IPS-20b (cell line): ENCODE measurements around the gene PLA2G4B.

Experiments
- H3K27ac ChIP-seq: one replicate; pipeline ENCODE4 v1.5.1; 2013; ENCODE audit warnings: low read length
- H3K27me3 ChIP-seq: 2 replicates; pipeline ENCODE4 v1.6.1; 2013; ENCODE audit warnings: mild to moderate bottlenecking, low read length, inconsistent platforms; ENCODE audit not compliant: insufficient read depth
- H3K36me3 ChIP-seq: 2 replicates; pipeline ENCODE4 v1.6.1; 2013; ENCODE audit warnings: low read depth, mild to moderate bottlenecking, inconsistent platforms, low read length, moderate library complexity; ENCODE audit not compliant: insufficient read depth
- H3K4me1 ChIP-seq: 2 replicates; pipeline ENCODE4 v1.6.1; 2013; ENCODE audit warnings: mild to moderate bottlenecking, control low read depth, inconsistent platforms, low read length, moderate library complexity; ENCODE audit not compliant: insufficient read depth
- H3K4me3 ChIP-seq: 2 replicates; pipeline ENCODE4 v1.5.1; 2013; ENCODE audit warnings: mild to moderate bottlenecking, low read length, inconsistent platforms
- H3K9ac ChIP-seq: 2 replicates; pipeline ENCODE4 v1.6.1; 2013; ENCODE audit warnings: low read depth, mild to moderate bottlenecking, inconsistent platforms, low read length, moderate library complexity
- H3K9me3 ChIP-seq: 2 replicates; pipeline ENCODE4 v1.6.1; 2013; ENCODE audit warnings: mild to moderate bottlenecking, low read depth, low read length, inconsistent platforms; ENCODE audit not compliant: insufficient read depth

The PLA2G4B gene

DNA sequence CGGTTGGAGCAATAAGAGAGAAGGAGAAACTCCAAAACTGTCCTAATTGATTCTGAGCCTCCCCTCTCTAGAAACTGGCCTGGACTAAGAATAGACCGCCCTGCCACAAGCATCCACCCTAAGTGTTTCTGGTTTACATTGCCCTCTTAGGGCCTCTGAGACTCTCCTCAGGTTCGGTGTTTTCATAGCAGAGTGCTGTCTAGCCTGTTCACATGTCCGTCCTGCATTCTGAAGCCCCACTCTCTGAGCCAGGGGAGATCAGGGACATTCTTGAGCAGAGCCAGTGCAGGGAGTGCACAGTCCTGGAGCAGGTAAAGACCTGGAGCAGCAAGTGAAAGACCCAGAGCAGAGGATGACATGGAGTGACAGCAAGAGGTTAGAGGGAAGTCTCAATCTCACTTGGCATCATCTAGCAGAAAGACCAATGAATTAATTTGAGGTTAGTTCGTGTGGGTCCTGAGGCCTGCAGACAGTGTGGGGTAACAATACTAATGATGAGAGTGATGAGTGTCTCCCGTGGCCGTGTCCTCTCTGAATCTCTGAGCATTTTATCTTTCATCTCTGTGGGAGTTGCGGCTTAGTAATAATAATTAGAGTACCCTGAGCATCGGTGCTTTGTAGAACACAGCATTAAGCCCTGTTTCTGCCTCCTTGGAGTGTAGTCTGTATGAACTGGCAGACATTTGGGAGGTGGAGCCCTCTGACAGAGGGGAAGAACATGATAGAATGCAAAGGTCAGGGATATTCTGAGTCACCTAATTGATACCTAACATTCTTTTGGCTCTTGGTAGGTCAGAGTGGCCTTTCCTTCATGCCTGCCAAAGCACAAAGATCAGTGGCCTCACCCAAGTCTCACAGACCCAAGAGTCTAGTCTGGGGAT is 39.8 kb upstream of the PLA2G4B start:
- H3K9ac ChIP-seq: no peak overlapping the region
- no peaks in the 10 kb centered on the region for H3K9me3 ChIP-seq
- no peaks in the 10 kb centered on the region for H3K27me3 ChIP-seq
- H3K4me1 ChIP-seq: no peaks in the 10 kb centered on the region
- no peak overlapping the region for H3K27ac ChIP-seq
- peaks cover 7% of the 10 kb centered on the region; the same call in 1 of the 2 replicates for H3K36me3 ChIP-seq
- no peak overlapping the region for H3K4me3 ChIP-seq

DNA sequence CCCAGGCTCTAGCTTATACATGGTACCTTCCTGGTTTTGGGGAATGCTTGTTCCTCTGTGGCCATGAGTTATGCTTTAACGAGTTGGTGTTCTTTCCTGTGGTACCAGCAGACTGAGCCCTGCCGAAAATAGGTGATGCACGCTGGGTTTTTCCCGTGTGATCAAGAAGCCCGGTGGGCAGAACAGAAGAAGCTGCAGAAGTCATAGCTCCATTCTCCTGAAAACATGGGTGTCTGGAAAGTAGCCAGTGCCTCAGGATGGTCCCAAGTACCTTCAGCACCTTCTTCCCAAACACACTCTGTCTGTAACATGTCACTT is 39.2 kb upstream of the PLA2G4B start:
- Histone ChIP-seq H3K4me1 (no peaks in the 10 kb centered on the region), H3K27ac (no peak overlapping the region)

DNA sequence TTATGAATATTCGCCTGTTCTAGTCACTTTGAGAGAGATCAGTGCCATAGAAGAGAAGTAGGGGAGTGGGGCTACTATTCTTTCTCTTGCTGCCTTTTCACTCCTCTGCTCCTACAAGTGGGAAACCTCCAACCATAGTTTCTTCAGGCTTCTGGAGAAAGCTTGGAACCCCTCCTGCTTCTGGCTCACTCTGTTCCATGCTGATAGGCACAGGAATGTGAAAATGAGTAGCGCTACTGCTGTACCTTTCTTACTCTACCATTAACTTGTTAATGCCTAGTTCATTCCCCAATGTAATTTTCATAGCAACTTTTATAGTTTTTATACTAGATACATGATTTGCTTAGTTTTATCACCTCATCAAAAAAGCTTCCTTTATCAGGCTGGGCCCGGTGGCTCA is 37.5 kb upstream of the PLA2G4B start:
- Histone ChIP-seq H3K4me3 (no peak overlapping the region), H3K27ac (no peak overlapping the region), H3K36me3 (peaks cover 7% of the 10 kb centered on the region; the same call in 1 of the 2 replicates), H3K9me3 (no peaks in the 10 kb centered on the region), H3K4me1 (no peaks in the 10 kb centered on the region), H3K27me3 (no peaks in the 10 kb centered on the region), H3K9ac (no peak overlapping the region)

More for the DNA sequence above, 39.2 kb upstream of the PLA2G4B start:
- Histone ChIP-seq H3K27me3 (no peaks in the 10 kb centered on the region), H3K4me3 (no peak overlapping the region), H3K9ac (no peak overlapping the region), H3K9me3 (no peaks in the 10 kb centered on the region), H3K36me3 (peaks cover 7% of the 10 kb centered on the region; the same call in 1 of the 2 replicates)

DNA sequence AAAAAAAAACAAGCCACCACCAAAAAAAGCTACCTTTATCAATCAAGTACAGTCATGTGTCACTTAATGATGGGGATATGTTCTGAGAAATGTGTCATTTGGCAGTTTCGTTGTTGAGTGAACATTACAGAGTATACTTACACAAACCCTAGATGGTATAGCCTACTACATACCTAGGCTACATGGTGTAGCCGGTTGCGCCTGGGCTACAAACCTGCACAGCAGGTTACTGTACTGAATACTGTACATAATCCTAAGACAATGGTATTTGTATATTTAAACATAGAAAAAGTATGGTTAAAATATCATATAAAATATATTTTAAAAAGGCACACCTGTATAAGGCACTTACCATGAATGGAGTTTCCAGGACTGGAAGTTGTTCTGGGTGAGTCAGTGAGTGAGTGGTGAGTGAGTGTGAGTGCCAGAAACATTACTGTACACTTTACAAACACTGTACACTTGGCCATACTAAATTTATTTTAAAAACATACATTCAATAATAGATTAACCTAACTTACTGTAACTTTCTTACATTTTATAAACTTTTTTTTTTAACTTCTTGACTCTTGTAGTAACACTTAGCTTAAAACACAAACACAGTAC is 36.7 kb upstream of the PLA2G4B start:
- no peak overlapping the region for H3K9ac ChIP-seq
- no peaks in the 10 kb centered on the region for H3K9me3 ChIP-seq
- H3K27ac ChIP-seq: no peak overlapping the region
- H3K27me3 ChIP-seq: no peaks in the 10 kb centered on the region
- peaks cover 7% of the 10 kb centered on the region; the same call in 1 of the 2 replicates for H3K36me3 ChIP-seq
- H3K4me1 ChIP-seq: no peaks in the 10 kb centered on the region
- no peak overlapping the region for H3K4me3 ChIP-seq

DNA sequence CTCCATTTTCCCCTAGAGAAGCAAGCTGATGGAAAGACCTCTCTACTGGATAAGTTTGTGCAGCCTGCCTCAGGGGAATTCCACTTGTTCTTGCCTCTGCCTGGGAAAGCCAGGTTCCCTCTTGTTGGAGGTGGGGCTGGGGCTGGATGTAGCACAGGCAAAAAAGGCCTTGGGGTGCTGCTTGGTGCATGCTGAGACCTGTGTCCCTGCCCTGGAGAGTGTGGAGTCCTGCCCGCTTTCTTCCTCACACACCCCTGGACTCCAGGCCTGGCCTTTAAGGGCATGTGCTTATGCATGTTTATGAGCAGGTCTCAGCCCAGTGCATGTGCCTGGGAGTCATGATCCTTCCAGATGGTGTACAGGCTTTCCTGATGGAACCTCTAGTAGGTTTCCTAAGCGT is 34.3 kb upstream of the PLA2G4B start:
- Histone ChIP-seq H3K4me1 (no peaks in the 10 kb centered on the region), H3K27ac (no peak overlapping the region), H3K4me3 (no peak overlapping the region), H3K27me3 (no peaks in the 10 kb centered on the region), H3K36me3 (peaks cover 7% of the 10 kb centered on the region; the same call in 1 of the 2 replicates), H3K9me3 (no peaks in the 10 kb centered on the region), H3K9ac (0 out of 2 replicates have a peak overlapping the region, but pooled peaks have one; percentile 41)

DNA sequence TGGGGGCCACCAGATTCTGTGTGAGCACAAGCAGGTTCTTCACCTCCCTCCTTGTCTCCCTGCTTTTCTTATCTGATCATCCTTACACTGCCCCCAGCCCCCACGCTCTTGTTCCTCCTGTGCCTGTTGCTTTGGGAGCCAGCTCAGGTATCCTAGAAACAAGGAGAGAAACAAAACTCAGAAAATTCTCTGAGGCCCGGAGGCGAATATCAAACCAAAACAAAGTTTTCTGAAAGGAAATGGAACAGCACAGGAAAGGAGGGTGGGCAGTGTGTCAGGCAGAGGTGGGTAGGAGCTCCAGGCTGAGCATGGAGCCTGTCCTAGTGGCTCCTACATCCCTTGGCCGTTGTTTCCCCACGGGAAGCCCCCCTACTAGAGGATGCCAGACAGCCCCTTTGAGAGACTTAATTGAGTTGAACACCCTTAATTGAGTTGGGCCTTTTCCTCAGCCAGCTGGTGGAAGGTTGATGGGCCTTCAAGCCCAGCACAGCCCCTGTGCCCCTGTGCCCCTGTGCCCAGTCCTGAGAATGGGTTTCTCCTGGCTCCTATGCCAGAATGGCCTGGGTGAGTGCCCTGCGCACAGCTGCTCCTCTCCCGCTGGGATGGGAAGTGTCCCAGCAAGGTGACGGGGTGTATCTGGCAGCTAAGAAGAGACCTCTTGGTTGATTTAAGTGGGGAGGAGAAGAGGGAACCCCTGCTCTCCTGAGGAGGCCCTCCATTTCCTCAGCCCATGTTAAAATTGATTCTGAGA is 33.6 kb upstream of the PLA2G4B start:
- no peaks in the 10 kb centered on the region for H3K27me3 ChIP-seq
- H3K27ac ChIP-seq: no peak overlapping the region
- peaks cover 3% of the 10 kb centered on the region; the same call in 1 of the 2 replicates for H3K36me3 ChIP-seq
- H3K9ac ChIP-seq: 0 out of 2 replicates have a peak overlapping the region, but pooled peaks have one; percentile 41
- no peaks in the 10 kb centered on the region for H3K4me1 ChIP-seq
- H3K9me3 ChIP-seq: no peaks in the 10 kb centered on the region
- no peak overlapping the region for H3K4me3 ChIP-seq

DNA sequence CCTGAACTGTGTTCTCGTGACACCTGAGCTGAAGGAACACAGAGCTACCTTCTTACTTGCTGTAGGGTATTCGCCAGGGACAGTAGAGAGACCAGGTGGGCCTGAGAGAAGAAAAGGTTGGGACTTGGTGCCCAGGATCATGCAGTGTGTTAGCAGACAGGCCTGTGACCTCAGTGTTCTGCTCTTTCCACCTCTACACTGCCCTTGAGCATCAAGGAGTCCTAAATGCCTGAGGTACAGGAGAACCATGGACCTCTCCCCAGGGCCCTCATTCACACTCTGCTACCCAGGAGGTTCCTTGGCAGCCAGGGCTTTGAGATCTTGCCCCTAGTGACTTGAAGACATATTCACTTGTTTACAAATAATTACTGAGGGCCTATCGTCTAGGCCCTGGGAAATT is 32.9 kb upstream of the PLA2G4B start:
- no peak overlapping the region for H3K9ac ChIP-seq
- H3K27me3 ChIP-seq: no peaks in the 10 kb centered on the region
- no peaks in the 10 kb centered on the region for H3K36me3 ChIP-seq
- no peak overlapping the region for H3K4me3 ChIP-seq
- H3K4me1 ChIP-seq: no peaks in the 10 kb centered on the region
- no peaks in the 10 kb centered on the region for H3K9me3 ChIP-seq
- H3K27ac ChIP-seq: no peak overlapping the region

DNA sequence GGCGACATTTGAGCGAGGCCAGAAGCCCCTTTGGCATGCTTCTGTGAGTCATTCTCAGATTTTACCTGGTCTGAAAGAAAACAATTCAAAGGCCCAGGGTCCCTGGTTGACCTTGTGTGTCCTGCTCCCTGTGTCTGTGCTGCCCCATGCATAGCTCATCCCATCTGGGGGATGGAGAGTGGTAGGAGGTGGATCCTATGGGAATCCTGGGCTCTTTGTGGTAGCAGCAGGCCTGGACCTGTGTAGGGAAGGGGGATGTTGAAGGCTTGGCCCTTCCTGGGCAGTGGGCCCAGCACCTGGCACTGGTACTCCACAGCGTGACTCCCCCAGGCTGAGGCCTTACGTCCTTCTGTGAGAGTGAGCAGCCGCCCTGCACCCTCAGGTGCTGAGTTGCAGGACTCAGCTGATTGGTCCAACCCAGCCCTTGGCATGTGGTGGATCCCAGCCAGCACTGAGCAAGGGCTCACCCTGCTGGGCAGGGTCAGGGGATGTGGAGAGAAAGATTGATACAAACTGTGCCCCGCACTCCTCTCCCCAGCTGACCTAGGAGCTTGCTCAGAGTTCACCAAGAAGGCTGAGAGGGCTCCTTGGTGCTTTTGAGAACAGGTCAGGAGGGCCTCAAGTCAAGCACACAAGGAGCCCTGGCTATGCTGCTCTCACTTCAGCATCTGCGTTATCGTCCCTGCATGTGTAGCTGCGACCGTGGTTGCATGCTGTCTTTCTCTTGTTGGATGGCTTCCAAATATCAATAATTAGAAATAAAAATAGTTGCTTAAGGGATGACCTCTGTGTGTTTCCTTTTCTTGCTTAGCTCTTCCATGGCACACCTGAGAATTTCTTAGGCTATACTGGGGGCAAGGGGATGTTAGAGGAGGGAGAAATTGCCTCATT is 32.1 kb upstream of the PLA2G4B start:
- Histone ChIP-seq H3K4me3 (no peak overlapping the region), H3K4me1 (no peaks in the 10 kb centered on the region; the same call in 1 of the 2 replicates), H3K27me3 (no peaks in the 10 kb centered on the region), H3K27ac (no peak overlapping the region), H3K9ac (no peak overlapping the region), H3K9me3 (no peaks in the 10 kb centered on the region), H3K36me3 (no peaks in the 10 kb centered on the region)

DNA sequence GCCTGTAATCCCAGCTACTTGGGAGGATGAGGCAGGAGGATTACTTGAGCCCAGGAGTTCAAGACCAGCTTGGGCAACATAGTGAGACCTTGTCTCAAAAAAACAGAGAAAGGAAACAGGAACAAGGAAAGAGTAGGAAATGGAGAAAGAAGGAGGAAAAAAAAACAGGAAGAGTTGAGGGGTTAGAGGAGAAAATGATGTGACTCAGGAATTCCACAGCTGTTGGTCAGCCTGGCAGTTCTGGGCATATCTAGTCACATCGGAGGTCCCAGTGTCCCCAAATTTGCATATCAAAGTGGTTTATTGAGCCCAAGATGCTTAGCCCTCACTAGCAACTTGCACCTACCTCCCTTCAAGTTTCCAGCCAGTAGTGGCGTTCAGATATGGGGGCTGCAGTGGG is 29.5 kb upstream of the PLA2G4B start:
- Histone ChIP-seq H3K4me3 (no peak overlapping the region), H3K27me3 (no peaks in the 10 kb centered on the region), H3K36me3 (no peaks in the 10 kb centered on the region), H3K4me1 (no peaks in the 10 kb centered on the region; the same call in 1 of the 2 replicates), H3K27ac (no peak overlapping the region), H3K9ac (no peak overlapping the region), H3K9me3 (no peaks in the 10 kb centered on the region)

DNA sequence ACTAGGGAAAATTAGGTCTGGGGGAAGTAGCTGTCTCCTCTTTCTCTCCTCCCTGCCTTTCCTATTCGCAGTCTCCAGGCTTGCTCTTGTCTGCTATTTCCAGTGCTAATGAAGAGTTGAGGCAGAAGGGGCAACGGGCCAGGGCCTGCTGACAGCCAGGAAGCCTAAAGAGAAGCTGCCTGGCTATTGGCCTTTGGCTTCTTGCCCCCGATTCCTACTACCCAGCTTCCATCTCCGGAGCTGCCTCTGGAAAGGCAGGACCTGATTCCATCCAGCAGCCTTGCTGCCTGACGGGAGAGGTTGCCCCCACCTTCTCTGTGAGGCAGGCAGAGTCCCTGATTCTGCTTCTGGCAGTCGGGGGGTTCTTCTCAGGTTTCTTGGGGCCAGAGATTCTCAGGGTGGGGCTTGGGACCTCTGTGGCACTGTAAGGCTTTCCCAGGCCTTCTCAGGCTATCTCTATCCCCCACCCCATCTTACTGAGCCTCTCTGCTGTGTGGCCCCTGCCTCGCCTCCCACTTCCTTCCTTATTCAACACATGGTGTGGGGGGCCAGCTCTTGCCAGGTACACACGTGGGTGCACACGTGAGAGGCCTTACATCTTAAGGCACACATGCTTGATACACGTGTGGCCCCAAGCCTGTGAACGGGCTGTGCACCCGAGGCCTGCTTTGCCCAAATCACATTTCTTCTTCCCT is 29.0 kb upstream of the PLA2G4B start:
- Histone ChIP-seq H3K4me3 (no peak overlapping the region), H3K9me3 (no peaks in the 10 kb centered on the region), H3K9ac (no peak overlapping the region), H3K27ac (no peak overlapping the region), H3K36me3 (no peaks in the 10 kb centered on the region), H3K4me1 (no peaks in the 10 kb centered on the region; the same call in 1 of the 2 replicates), H3K27me3 (no peaks in the 10 kb centered on the region)
